Activated B cell treated with CpG ODN at 0.5 μM for 24 hours (primary cell): ENCODE data around the gene SLC38A8. TPM values are rescaled to one million over a fixed set of nuclear protein-coding genes. Genes with fewer than 3 reads are reported as not detected.

Experiments
- ATAC-seq: fragments of 200-7000 bp; cut with Tn5 transposase; one replicate; pipeline ENCODE4 v1.10.0; 2021; ENCODE audit warnings: low read depth, mild to moderate bottlenecking, moderate library complexity
- CTCF ChIA-PET: fragments of 350-600 bp; sonication (Branson Sonifier 250); formaldehyde crosslinking; loops from one replicate; lab custom pipeline; 2021; ENCODE audit warnings: antibody characterized with exemption; lab: Charles Lee
- POLR2A ChIA-PET: fragments of 350-600 bp; sonication (Branson Sonifier 250); formaldehyde crosslinking; loops from one replicate; lab custom pipeline; 2021; ENCODE audit warnings: antibody characterized with exemption; lab: Charles Lee
- DNase-seq: peaks from one replicate; pipeline ENCODE4 v3.0.0; 2022
- H3K27ac Mint-ChIP-seq: one replicate; pipeline ENCODE4 v1.8.0; 2020; ENCODE audit warnings: mixed read lengths
- H3K27me3 Mint-ChIP-seq: one replicate; pipeline ENCODE4 v1.8.0; 2021; ENCODE audit warnings: mixed read lengths
- H3K36me3 Mint-ChIP-seq: one replicate; pipeline ENCODE4 v1.8.0; 2021; ENCODE audit warnings: low read depth, mixed read lengths
- H3K4me1 Mint-ChIP-seq: one replicate; pipeline ENCODE4 v1.8.0; 2021; ENCODE audit warnings: mixed read lengths
- H3K4me3 Mint-ChIP-seq: one replicate; pipeline ENCODE4 v1.8.0; 2020; ENCODE audit warnings: mild to moderate bottlenecking, mixed read lengths
- H3K9me3 Mint-ChIP-seq: one replicate; pipeline ENCODE4 v1.8.0; 2020; ENCODE audit warnings: mixed read lengths
- CTCF ChIP-seq: fragments of 200-600 bp; IDR thresholded peaks from one replicate; pipeline ENCODE4 v1.8.0; 2022; ENCODE audit warnings: antibody characterized with exemption, mild to moderate bottlenecking
- intact Hi-C: fragments of 100-400 bp; cut with micrococcal nuclease; formaldehyde crosslinking; loops from one replicate; pipeline ENCODE4 v1.15.1; 2024
- total RNA-seq: library from RNA; stranded (reverse); gene quantifications from 2 replicates; pipeline ENCODE4 v1.2.3, GENCODE V29; 2022

Gene SLC38A8
- total RNA-seq, 1 donor from 2014 or later: not detected

GRCh38 chr16:84054916-84055315, 12.3 kb upstream of the SLC38A8 start:
- ChIA-PET POLR2A (no interaction called here), CTCF (no interaction called here)
- Mint-ChIP-seq H3K36me3 (peaks cover 85% of the 10 kb centered on the region), H3K9me3 (no peaks in the 10 kb centered on the region), H3K27ac (no peak overlapping the region), H3K27me3 (no peaks in the 10 kb centered on the region), H3K4me1 (no peaks in the 10 kb centered on the region), H3K4me3 (no peak overlapping the region)
- ATAC-seq: no peak
- no peak for TF ChIP-seq CTCF
- intact Hi-C loops: no loop called here
- no peak for DNase-seq

GRCh38 chr16:84054271-84054670, 11.7 kb upstream of the SLC38A8 start:
- no peak overlapping the region for H3K27ac Mint-ChIP-seq
- no peaks in the 10 kb centered on the region for H3K9me3 Mint-ChIP-seq
- intact Hi-C loops: no loop called here
- no peak for TF ChIP-seq CTCF
- DNase-seq: no peak
- no peak overlapping the region for H3K4me3 Mint-ChIP-seq
- no peaks in the 10 kb centered on the region for H3K27me3 Mint-ChIP-seq
- CTCF ChIA-PET: no interaction called here
- H3K36me3 Mint-ChIP-seq: peaks cover 85% of the 10 kb centered on the region
- ATAC-seq: no peak
- H3K4me1 Mint-ChIP-seq: no peaks in the 10 kb centered on the region
- POLR2A ChIA-PET: no interaction called here

- intact Hi-C loops: no loop called here
- H3K4me3 Mint-ChIP-seq: no peak overlapping the region
- no peak overlapping the region for H3K27ac Mint-ChIP-seq
- CTCF ChIA-PET: no interaction called here
- no peak for TF ChIP-seq CTCF
- DNase-seq (no peak), ATAC-seq (no peak)
- H3K4me1 Mint-ChIP-seq: no peaks in the 10 kb centered on the region
- POLR2A ChIA-PET: no interaction called here
- peaks cover 84% of the 10 kb centered on the region for H3K36me3 Mint-ChIP-seq
- H3K9me3 Mint-ChIP-seq: no peaks in the 10 kb centered on the region
- no peaks in the 10 kb centered on the region for H3K27me3 Mint-ChIP-seq
Measured at GRCh38 chr16:84053237-84053636, 10.6 kb upstream of the SLC38A8 start.

- ChIA-PET CTCF (no interaction called here), POLR2A (no interaction called here)
- Mint-ChIP-seq H3K27ac (no peak overlapping the region), H3K27me3 (no peaks in the 10 kb centered on the region), H3K9me3 (no peaks in the 10 kb centered on the region), H3K36me3 (peaks cover 78% of the 10 kb centered on the region), H3K4me1 (no peaks in the 10 kb centered on the region), H3K4me3 (no peak overlapping the region)
- no peak for ATAC-seq
- DNase-seq: no peak
- intact Hi-C loops: no loop called here
- no peak for TF ChIP-seq CTCF
Measured at GRCh38 chr16:84052071-84052622, 9.6 kb upstream of the SLC38A8 start.

- intact Hi-C loops: no loop called here
- H3K4me1 Mint-ChIP-seq: no peaks in the 10 kb centered on the region
- H3K27ac Mint-ChIP-seq: no peak overlapping the region
- no peak for ATAC-seq
- no peak overlapping the region for H3K4me3 Mint-ChIP-seq
- no peaks in the 10 kb centered on the region for H3K9me3 Mint-ChIP-seq
- TF ChIP-seq CTCF: no peak
- DNase-seq: no peak
- CTCF ChIA-PET: no interaction called here
- H3K27me3 Mint-ChIP-seq: no peaks in the 10 kb centered on the region
- peaks cover 62% of the 10 kb centered on the region for H3K36me3 Mint-ChIP-seq
- POLR2A ChIA-PET: no interaction called here
Measured at GRCh38 chr16:84050316-84050715, 7.7 kb upstream of the SLC38A8 start.
